TTC549 (cell line): ENCODE results near the gene ANKRD65.
"Not testable (repeated sequence)": the region's sequence is repeated elsewhere in the genome, so short reads cannot be mapped to it uniquely, and the experiment has no call there.

Experiments used
- FAIRE-seq: peaks from 2 replicates; lab custom pipeline; 2012; peaks lifted over from hg19 to GRCh38; lab: Jason Lieb, UNC

ANKRD65 gene

GRCh38 chr1:1421147-1421906, at the start of gene ANKRD65:
TSS of gene ANKRD65 (minus strand) at chr1:1421276. CDS start at chr1:1421005, 271 bp downstream.
- no peak for FAIRE-seq

GRCh38 chr1:1468196-1468985, 47.3 kb upstream of the ANKRD65 start:
- not testable (repeated sequence) for FAIRE-seq

- no peak for FAIRE-seq
These were observed 42.2 kb upstream of the ANKRD65 start for GRCh38 chr1:1463312-1463711.

- FAIRE-seq: no peak
These were observed 41.4 kb upstream of the ANKRD65 start for GRCh38 chr1:1462318-1462966.

- no peak for FAIRE-seq
These were observed 40.7 kb upstream of the ANKRD65 start for GRCh38 chr1:1461721-1462317.

GRCh38 chr1:1460540-1461130, 39.6 kb upstream of the ANKRD65 start:
- no peak for FAIRE-seq

GRCh38 chr1:1459711-1460110, 38.6 kb upstream of the ANKRD65 start:
- FAIRE-seq: not testable (repeated sequence)

GRCh38 chr1:1459156-1459555, 38.1 kb upstream of the ANKRD65 start:
- not testable (repeated sequence) for FAIRE-seq

- FAIRE-seq: not testable (repeated sequence)
These were observed 35.7 kb upstream of the ANKRD65 start for GRCh38 chr1:1456683-1457255.

GRCh38 chr1:1455934-1456333, 34.9 kb upstream of the ANKRD65 start:
- not testable (repeated sequence) for FAIRE-seq

- no peak for FAIRE-seq
These were observed 34.3 kb upstream of the ANKRD65 start for GRCh38 chr1:1455366-1455884.

- FAIRE-seq: not testable (repeated sequence)
These were observed 33.4 kb upstream of the ANKRD65 start for GRCh38 chr1:1454286-1455056.

GRCh38 chr1:1452882-1453281, 31.8 kb upstream of the ANKRD65 start:
- FAIRE-seq: no peak

- FAIRE-seq: not testable (repeated sequence)
These were observed 31.3 kb upstream of the ANKRD65 start for GRCh38 chr1:1452365-1452739.

GRCh38 chr1:1451696-1452364, 30.8 kb upstream of the ANKRD65 start:
- no peak for FAIRE-seq

- not testable (repeated sequence) for FAIRE-seq
These were observed 29.5 kb upstream of the ANKRD65 start for GRCh38 chr1:1450616-1451015.

GRCh38 chr1:1449099-1449739, 28.1 kb upstream of the ANKRD65 start, which contains the start of gene ATAD3C:
TSS of gene ATAD3C (plus strand) at chr1:1449689. CDS start at chr1:1450684, 995 bp downstream.
- FAIRE-seq: no peak

GRCh38 chr1:1446631-1447030, 25.6 kb upstream of the ANKRD65 start:
- not testable (repeated sequence) for FAIRE-seq

- FAIRE-seq: no peak
These were observed 21.1 kb upstream of the ANKRD65 start for GRCh38 chr1:1442069-1442770.
